NCI-H146 (cell line): ENCODE data around the gene SCML2.
"Not testable (repeated sequence)": the region's sequence is repeated elsewhere in the genome, so short reads cannot be mapped to it uniquely, and the experiment has no call there.

Experiments
- DNase-seq: peaks from one replicate; lab custom pipeline; 2025; lab: John Stamatoyannopoulos, UW

Gene SCML2

GRCh38 chrX:18271309-18271708, 83.2 kb downstream of the SCML2 start:
- no peak for DNase-seq

GRCh38 chrX:18255059-18255458, 99.4 kb downstream of the SCML2 start:
- no peak for DNase-seq

- DNase-seq = peak; percentile 11
Observed at GRCh38 chrX:18252644-18253359, 101.7 kb downstream of the SCML2 start.

GRCh38 chrX:18229646-18230045, 124.8 kb downstream of the SCML2 start:
- DNase-seq = not testable (repeated sequence)

GRCh38 chrX:18228069-18228468, 126.4 kb downstream of the SCML2 start:
- no peak for DNase-seq

- no peak for DNase-seq
Observed at GRCh38 chrX:18227458-18227857, 127.0 kb downstream of the SCML2 start.

- no peak for DNase-seq
Observed at GRCh38 chrX:18220786-18221185, 133.7 kb downstream of the SCML2 start, which contains the start of gene BEND2. TSS of gene BEND2 (minus strand) at chrX:18220886. CDS start at chrX:18220750, 136 bp downstream.

- DNase-seq = peak; percentile 28
Observed at GRCh38 chrX:18210470-18210869, 144.0 kb downstream of the SCML2 start.

GRCh38 chrX:18206657-18207056, 147.8 kb downstream of the SCML2 start:
- DNase-seq = no peak

GRCh38 chrX:18203631-18204030, 150.9 kb downstream of the SCML2 start:
- no peak for DNase-seq

GRCh38 chrX:18194688-18195087, 159.8 kb downstream of the SCML2 start:
- DNase-seq = peak; percentile 55
